Fibroblast of upper back skin (primary cell): Measurements from ENCODE around the gene LIPI.
"Not testable (repeated sequence)": the region's sequence is repeated elsewhere in the genome, so short reads cannot be mapped to it uniquely, and the experiment has no call there.

Source experiments
- DNase-seq: peaks from one replicate; pipeline ENCODE4 v3.0.0-alpha.2; 2013

LIPI gene

GRCh38 chr21:14210738-14211137 is at the start of gene LIPI:
Gene LIPI, minus strand, starts transcription at chr21:14210955. Its CDS starts 110 bp downstream, at chr21:14210845.
- DNase-seq = no peak

- no peak for DNase-seq
These were observed 49.5 kb upstream of the LIPI start for GRCh38 chr21:14260174-14260764.

GRCh38 chr21:14259747-14260146 is 49.0 kb upstream of the LIPI start:
- DNase-seq = peak; percentile 46

GRCh38 chr21:14251336-14251735 is 40.6 kb upstream of the LIPI start:
- DNase-seq = no peak

GRCh38 chr21:14245711-14246110 is 35.0 kb upstream of the LIPI start:
- DNase-seq = no peak

- no peak for DNase-seq
These were observed 34.2 kb upstream of the LIPI start for GRCh38 chr21:14244911-14245310.

- DNase-seq = no peak
These were observed 33.1 kb upstream of the LIPI start for GRCh38 chr21:14243874-14244273.

GRCh38 chr21:14243461-14243860 is 32.7 kb upstream of the LIPI start:
- no peak for DNase-seq

- no peak for DNase-seq
These were observed 30.5 kb upstream of the LIPI start for GRCh38 chr21:14241297-14241696.

GRCh38 chr21:14239281-14239680 is 28.5 kb upstream of the LIPI start:
- no peak for DNase-seq

- DNase-seq = no peak
These were observed 25.4 kb upstream of the LIPI start for GRCh38 chr21:14236180-14236579.

- DNase-seq = no peak
These were observed 24.3 kb upstream of the LIPI start for GRCh38 chr21:14235101-14235500.

- DNase-seq = no peak
These were observed 18.6 kb upstream of the LIPI start for GRCh38 chr21:14229399-14229798.

- DNase-seq = no peak
These were observed 12.6 kb upstream of the LIPI start for GRCh38 chr21:14223365-14223764.

- DNase-seq = peak; percentile 16
These were observed 5.4 kb upstream of the LIPI start, which contains the start of gene RBM11 for GRCh38 chr21:14215971-14216641. Gene RBM11, plus strand, starts transcription at chr21:14216157. Its CDS starts 30 bp downstream, at chr21:14216187.

- DNase-seq = no peak
These were observed 2.4 kb upstream of the LIPI start for GRCh38 chr21:14213164-14213563.

GRCh38 chr21:14206222-14206621 is 4.5 kb downstream of the LIPI start:
- DNase-seq = no peak

GRCh38 chr21:14166463-14167223 is 44.1 kb downstream of the LIPI start:
- DNase-seq = not testable (repeated sequence)

- DNase-seq = no peak
These were observed 66.8 kb downstream of the LIPI start for GRCh38 chr21:14143999-14144398.

GRCh38 chr21:14124266-14124665 is 86.5 kb downstream of the LIPI start:
- no peak for DNase-seq

GRCh38 chr21:14121719-14122118 is 89.0 kb downstream of the LIPI start:
- no peak for DNase-seq

- DNase-seq = no peak
These were observed 90.5 kb downstream of the LIPI start for GRCh38 chr21:14120091-14120734.

GRCh38 chr21:14119038-14119437 is 91.7 kb downstream of the LIPI start:
- DNase-seq = no peak
